Kidney capillary endothelial cell (primary cell): ENCODE measurements around the gene ANKFN1.

Experiments
- DNase-seq: peaks from one replicate; pipeline ENCODE4 v3.0.0-alpha.2; 2018; ENCODE audit warnings: low spot score

ANKFN1 gene

DNA sequence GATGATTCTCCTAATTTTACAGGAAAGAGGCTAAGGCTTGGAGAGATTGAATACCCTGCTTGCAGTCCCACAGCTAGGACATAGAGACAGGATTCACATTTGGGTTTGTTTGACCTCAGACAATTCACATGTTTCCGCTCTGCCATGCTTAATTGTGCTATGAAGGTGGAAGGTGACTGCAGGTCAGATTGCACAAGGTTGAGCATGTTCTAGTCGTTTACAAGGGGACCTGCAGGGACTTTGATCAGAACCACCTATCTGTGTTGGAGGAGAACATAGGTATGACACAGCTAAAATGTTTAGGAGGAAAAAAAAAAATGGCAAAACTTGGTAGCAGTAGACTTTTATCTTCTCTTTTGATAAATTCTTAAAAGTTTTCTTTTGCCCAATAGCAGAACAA is 4.9 kb upstream of the ANKFN1 start:
- no peak for DNase-seq

DNA sequence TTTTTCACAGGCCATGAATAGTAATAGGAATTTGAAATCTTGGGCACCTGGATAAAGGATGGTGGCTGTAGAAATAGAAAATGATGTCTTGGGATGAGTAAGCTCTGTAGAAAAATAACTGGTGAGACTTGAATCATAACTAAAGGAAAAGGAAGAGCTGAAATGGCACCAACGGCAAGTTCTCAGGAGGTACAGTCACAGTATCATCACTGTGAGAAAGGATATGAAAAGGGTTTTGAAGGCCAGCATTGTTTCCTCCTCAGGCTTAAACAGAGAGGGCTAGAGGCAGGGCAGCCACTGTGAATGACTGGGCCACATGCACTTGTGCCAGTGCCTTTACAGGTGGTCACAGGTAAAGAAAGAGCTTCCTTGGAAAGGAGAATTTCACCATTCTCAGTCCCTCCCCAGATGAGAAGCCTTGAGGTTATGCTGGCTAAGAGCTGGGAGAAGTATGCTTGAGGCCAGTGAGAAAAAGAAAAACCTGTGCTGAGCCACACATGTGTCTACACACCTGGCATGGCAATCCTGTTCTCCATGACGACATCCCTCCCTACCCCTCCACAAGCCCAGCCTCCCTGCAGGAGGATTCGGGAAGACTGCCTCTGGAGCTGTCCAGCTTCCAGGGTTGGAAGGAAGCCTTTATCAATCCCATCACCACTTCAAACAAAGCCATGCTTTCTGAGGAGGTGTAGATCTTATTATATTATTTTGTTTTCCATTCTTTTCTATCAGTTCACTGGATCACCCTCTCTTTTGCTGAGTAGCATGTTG is 3.8 kb upstream of the ANKFN1 start:
- DNase-seq, result peak; percentile 53

DNA sequence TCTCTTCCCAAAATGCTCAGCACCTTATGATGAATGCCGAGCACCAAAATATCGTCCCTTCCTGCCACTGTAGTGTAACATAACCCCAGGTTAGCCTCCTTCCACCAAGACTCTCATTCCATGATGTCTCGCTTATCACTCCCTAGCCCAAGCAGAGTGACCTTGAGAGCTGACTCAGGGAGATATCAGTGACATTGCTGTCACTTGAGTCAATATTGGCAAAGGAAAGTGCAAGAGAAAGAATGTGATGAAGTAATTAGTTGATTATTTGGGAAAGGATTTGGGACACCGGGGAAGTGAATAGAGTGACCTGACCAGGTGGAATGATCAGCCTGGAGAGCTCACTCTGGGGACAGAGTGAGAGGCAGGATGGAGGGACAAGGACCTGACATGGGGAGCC is 2.6 kb upstream of the ANKFN1 start:
- DNase-seq, result peak; percentile 42

DNA sequence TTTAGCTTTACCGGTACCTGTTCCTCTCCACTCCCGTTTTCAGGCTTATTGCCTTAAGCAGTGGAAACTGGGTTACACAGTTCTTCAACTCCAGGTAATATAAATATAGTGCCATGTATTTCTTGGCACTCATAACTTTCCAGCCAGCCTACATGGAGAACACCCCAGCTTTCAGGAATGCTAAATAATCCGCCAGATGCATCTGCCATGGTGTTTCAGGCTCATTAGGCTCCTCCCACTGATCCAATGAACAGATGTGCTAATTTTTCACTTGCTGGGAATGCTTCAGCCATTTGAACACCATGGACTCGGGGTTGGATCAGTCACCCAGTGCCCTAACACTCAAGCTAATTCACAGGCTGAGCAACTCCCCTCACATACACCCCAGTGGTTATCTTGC is 4.6 kb downstream of the ANKFN1 start:
- no peak for DNase-seq

DNA sequence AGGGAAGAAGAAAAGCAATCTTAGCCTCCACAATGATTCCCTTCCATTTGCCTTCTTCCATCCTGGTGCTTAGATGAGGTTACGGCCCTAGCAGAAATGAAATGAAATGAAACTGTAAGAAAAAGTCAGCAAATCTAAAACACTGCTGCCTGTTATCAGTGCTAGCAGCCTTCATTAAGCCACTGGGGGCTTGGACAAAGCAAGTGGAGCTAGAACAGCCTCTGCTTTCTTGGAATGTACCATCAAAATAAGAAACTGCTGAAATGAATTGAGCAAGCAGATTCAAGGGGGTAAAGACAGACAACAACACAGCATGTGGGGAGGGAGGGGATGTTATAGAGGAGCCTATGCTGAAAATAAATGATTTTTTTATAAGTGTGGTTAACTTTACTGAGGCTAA is 5.1 kb downstream of the ANKFN1 start:
- no peak for DNase-seq

DNA sequence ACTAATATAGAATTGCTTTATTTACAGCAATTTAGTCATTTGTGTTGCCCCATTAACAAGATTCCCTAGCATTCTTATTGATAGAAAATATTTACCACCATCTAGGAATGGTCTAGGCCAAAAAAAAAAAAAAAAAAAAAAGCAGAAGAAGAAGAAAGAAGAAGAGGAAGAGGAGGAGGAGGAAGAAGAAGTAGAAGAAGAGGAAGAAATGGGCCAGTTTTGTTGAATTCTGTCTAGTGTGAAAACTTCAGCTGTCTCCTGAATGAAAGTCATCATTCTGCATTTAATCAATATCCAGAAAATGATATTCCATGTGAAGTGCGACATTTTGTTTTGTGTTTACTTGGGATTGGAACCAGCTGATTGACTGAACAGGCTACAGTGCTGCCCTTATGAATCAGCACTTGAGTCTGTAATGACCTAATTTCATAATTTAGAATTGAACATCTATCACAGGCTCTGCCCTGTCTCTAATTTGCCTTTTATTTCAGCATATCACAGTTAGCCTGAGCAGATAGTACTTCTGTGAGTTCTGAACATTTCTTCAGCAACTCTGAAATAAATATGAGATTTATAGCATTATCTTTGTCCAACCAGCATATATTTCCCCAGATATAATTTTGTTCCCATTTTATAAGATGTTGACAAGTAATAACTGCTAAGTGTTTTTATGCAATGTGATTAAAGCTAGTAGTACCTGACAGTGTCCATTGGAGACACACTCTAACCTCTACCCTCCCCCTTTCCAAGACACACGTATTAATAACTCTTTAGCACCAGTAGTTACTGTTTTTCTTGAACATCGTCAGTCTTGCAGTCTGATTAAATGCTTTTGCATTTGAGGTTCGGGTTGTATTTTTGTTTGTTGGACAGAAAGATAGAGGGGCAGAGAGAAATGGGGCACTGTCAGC is 5.9 kb downstream of the ANKFN1 start:
- no peak for DNase-seq

DNA sequence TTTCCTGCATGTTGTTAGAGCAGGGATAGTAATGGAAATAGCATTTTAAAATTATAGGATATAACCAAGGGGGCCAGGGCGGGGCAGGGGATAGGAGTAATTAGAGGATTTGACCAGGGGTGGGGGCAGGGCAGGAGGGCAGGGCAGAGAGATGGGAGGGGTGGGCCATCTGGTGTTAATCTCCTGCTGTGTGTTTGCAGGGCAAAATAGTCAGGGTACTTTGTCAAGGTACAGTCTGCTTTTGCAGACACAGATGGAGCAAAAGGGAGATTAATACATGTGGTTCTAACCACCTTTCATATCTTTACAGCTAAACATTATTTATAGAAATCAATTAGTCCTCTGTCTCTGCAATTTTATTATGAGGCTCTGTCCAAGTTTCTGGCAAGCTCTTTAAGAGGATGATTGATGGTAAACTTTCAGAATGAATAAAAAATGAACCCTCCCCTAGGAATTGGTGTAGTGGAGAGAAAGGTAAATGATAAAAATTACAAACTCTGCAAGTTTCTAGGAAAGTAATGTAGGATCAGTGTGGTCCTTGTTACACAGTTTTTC is 6.6 kb downstream of the ANKFN1 start:
- no peak for DNase-seq

DNA sequence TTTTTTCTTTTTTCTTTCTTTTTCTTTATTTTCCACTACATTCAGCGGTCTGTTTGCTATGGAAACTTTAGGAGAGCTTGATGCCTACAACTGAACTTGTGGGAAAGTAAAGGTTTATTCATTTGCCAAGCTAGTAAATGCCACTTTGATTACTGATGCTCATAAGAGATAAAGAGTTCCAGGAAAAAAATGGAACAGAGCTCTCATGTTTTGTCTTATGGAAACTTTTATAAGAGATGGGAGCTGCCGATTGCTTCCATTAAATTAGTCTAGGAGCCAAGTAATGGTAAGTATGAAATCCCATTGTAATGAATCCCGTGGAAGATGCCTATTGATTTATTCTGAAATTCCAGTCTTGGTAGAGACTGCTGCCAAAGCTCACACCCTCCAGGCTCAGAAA is 7.1 kb downstream of the ANKFN1 start:
- no peak for DNase-seq

DNA sequence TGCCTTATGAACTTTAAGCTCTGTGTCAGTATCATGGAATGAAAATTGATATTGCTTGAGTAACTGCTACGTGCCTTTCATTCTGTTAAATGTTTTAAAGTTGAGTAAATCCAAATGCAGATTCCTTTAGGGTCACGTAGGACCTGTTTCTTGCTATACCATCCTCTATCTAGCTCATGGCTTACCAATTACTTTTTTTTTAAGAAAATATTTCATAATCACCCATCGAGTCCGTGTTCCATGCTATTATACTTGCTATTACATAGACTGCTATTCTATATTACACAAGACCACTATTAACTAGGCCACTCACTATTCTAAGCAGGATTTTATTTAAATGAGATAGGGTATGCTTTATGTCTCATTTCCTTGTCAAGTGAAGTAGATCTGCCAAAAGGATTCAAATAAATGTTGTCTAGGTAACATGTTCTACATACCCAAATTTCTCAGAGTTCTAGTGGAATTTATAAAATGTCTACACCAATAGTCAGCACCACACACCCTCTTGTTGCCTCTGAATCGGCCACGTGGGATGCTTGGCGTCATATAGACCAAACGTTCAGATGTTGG is 11.9 kb downstream of the ANKFN1 start:
- no peak for DNase-seq

DNA sequence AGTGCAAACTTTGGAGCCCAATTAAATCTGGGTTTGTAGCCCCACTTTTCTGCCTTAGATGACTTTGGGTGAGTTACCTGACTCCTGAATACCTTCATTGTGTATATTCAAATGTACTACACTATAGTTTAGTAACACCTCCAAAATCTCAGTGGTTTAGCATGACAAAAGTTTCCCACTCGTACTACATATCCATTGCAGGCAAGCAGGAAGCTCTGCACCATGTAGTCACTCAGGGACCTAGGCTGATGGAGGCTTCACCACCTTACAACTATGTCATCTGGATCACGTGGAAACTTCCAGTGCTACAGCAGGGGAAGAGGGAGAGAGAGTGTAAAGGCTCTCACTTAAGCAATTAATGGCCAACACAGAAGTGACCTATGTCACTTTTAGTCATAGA is 14.2 kb downstream of the ANKFN1 start:
- no peak for DNase-seq

DNA sequence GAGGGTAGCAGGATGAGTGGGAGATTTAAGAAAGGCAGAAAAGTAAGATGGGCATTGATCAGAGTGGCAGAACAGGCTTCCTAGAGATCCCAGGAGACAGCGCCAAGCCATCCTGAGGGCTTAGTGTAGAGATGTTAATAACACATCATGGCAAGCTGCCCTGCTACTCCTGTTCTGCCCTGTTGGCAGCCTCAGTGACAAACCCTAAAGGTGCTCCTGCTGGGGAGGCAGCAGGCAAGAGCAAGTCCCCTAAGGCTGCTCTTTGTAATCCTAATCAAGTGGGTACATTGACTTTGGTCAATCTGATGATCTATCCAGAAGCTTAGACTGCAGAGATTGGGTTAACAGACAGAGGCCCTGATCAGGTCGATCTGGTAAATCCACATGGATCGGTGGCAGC is 16.3 kb downstream of the ANKFN1 start:
- no peak for DNase-seq

DNA sequence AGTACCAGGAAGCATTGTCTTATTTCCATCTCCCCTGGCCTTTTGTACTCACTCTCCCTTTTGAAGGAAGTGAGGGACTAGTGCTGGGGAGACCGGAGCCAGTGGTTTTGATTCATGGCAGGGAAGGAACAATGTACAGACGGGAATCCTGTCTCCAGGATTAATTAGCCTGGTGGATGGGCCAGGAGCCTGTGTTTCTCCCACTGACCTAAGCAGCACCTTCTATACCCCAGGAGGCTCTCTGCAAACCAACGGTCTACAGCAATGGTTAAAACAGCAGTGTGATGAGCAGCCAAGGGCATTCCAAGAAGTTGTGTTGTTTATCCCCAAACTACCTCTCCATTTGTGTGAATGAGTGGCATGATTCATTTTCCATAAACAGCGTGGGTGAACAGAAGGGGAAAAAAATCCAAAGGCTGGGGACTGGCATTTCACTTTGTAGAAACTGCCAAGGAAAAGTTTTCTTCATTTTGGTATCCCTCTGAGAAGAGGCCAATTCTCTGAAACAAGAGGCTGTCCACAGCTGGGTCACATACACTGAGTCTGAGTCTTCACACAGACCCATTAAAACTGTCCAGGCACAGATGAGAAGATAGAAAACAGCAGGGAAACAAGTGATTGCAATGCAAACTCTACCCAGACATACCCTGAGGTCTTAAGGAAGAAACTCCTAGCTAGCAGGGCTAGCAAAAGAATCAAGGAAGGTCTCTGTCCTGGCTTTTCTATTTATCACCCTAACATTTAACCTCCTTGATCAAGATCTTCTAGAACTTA is 18.1 kb downstream of the ANKFN1 start:
- peak; percentile 16 for DNase-seq

DNA sequence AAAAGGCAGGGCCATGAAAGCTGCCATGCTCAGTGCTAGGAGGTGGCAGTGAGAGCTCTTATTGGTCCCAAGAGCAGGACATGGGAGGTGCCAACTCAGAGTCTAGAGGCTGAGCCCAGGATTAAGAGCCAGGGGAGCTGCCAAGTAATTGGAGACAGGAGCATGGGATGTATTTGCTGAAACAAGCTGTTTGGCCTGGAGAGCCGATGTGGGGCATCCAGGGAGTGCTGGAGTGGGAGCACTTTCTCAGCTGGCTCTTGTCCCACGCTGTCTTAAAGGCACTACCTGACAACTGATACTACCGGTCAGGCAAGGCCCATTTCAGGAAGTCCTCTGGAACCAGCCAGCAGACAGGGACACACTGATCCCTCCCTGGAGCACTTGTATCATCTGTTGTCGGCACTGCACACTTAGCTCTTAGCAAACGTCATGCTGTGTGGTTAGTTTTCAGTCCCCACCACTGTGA is 19.3 kb downstream of the ANKFN1 start:
- DNase-seq, result no peak

DNA sequence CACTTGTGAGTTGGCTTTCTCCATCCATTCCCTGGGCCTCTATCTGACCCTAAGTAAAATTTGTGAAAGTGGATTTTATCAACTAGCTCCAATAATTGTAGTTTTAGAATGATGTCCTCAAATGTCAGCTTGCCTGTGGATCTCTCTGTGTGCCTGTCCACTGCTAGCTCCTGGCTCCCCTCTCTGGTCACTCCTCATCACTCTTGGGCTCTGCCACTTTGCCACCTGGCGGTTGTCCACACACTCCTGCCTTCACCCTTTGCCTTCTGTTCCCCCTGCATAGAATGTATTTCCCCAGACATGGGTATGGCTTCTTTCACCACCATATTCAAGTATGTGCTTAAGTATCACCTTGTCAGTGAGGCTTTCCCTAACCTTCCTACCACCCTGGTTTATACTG is 19.8 kb downstream of the ANKFN1 start:
- no peak for DNase-seq

DNA sequence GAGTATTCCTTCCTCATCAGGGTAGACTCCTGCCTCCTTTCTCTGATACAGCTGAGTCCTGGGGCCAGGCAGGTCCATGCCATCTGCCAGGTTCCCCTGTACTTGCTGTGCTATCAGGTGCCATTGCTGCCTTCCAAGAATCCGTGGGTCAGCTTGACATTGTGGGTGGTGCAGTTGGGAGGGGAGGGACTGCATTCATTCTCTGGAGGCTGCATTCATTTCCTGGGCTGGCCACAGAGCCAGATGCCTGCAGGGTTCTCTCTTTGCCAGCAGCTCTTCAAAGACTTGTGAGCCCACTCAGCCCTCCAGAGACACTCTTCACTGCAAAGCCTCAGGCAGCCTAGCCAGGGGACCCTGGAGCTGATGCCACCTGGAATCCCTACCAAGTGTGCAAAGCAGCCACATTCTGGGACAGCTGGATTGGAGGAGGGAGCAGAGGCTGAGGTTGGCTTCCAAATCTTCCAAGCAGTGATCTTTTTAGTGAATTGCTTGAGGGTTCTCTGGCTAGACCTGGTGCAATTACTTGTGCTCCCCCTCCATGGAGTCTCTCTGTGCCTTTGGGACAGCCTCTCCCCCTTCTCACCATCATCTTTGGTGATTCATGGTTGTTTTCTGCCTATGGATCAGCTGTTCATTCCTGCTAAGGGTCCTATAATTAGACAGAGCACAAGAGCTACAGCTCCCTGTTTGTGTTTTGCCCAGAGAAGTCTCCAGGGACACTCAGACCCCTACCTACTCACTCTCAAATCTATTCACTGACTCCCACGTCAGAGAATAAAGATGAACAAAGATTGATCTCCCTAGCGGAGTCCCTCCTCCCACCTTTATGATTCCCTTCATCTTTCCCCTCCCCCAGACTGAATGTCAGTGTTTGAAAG is 20.9 kb downstream of the ANKFN1 start:
- no peak for DNase-seq

DNA sequence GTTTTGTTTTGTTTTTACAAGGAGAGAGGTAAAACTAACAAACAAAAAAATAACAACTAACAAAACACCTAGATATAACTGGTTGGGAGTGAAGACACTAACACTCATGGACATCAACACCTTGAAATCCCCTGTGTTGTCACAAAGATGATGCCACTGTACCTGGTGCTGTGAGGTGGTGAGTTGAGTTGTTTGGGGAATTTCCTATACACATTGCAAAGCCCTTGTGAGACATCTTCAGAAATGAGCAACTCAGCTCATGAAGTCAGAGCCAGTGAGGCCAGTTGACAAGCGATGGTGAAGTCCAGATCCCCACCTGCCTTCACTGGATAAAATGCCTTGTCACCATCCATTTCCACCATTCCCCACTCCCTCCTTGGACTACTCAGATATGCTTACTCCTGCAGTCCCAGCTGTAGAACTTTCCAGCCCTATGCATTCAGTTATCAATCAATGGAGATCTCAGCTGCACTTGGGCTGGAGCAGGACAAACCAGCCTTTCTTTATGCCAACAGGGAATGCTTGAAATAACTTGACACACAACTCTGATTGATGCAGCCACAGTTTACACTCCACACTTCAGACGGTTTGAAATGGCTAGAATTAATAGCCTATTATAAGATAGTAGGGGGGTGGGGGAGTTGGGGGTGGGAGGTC is 22.2 kb downstream of the ANKFN1 start:
- no peak for DNase-seq

DNA sequence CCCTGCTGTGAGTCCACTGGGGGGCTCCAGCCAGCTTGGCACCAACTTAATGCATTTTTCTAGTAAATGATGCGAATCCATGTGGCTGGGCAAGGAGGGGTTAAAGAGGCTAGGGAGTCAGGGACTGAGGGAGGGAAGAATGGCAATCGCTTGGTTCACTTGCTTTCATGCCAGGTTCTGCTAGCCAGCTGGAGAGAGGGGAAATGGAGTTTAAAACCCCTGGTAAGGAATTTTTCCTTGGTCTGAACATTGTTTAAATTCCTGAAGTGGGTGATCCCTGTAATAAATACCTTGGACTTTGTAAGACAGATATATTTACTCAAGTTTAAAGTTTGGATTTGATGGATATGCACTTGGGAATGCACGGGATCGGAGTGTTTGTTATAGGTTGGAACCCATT is 22.8 kb downstream of the ANKFN1 start:
- DNase-seq, result no peak

DNA sequence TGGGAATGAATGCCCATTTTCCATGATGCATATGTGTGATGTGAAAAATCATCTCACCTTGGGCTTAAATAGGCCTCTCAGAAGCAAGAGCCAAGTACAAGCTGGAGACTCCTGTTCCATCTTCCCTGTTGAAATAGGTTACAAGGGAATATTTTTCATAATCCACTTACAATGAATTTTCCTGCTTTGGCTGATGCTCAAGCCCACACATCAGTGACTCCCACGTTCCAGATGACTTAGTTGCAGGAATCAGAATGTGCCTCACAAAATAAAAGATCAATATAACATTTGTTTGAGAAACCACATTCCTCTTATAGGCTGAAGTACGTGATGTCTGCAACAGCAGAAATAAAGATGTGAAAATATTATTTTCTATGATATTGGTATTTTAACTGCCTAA is 24.1 kb downstream of the ANKFN1 start:
- no peak for DNase-seq

DNA sequence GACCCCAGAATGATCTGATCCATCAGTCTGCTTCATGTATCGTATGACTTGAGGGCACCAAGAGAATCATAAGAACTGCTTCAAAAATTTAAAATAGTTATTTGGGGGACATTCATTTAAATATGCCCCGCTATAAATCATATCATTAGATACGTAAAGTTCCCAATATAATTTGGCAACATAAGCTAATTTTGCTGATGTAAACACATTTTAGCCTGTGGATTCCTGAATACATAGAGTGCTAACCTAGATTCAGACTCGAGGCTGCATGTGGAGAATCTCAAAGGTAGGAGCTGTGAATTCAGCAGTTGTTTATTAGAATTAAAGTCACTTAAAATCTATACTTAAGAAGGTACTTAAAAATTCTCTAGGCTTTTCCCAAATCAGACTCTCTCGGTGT is 24.9 kb downstream of the ANKFN1 start:
- DNase-seq, result no peak

DNA sequence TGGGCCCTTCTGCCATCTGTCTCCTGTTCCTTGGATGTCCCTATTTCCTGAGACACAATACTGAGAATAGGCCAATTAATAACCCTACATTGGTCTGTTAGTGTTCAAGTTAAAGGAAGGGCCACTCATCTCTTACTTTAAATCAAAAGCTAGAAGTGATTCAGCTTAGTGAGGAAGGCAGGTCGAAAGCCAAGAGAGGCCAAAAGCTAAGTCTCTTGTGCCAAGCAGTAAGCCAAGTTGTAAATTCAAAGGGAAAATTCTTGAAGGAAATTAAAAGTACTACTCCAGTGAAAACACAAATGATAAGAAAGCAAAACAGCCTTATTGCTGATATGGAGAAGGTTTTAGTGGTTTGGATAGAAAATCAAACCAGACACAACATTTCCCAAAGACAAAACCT is 28.8 kb downstream of the ANKFN1 start:
- DNase-seq, result no peak
